HEK293T (cell line): Measurements from ENCODE around the gene CST3.

ENCODE experiments used
- ARNT ChIP-seq: fragments of 450-650 bp; IDR thresholded peaks from 2 replicates; pipeline ENCODE4 v1.6.1; 2017; ENCODE audit warnings: mild to moderate bottlenecking
- BHLHE40 ChIP-seq: fragments of 450-650 bp; IDR thresholded peaks from 2 replicates; pipeline ENCODE4 v1.6.1; 2016; ENCODE audit warnings: mild to moderate bottlenecking, moderate library complexity, borderline replicate concordance
- CTBP1 ChIP-seq: fragments of 450-650 bp; IDR thresholded peaks from 2 replicates; pipeline ENCODE4 v1.6.1; 2016; ENCODE audit warnings: borderline replicate concordance
- ELF4 ChIP-seq: fragments of 450-650 bp; IDR thresholded peaks from 2 replicates; pipeline ENCODE4 v1.6.1; 2017; ENCODE audit warnings: antibody characterized with exemption
- FOXA1 ChIP-seq: fragments of 450-650 bp; IDR thresholded peaks from 2 replicates; pipeline ENCODE4 v1.6.1; 2016; ENCODE audit warnings: mild to moderate bottlenecking
- FOXK2 ChIP-seq: fragments of 450-650 bp; IDR thresholded peaks from 2 replicates; pipeline ENCODE4 v1.6.1; 2016; ENCODE audit warnings: mild to moderate bottlenecking
- FOXM1 ChIP-seq: fragments of 450-650 bp; IDR thresholded peaks from 2 replicates; pipeline ENCODE4 v1.6.1; 2017; ENCODE audit warnings: mild to moderate bottlenecking, borderline replicate concordance
- L3MBTL2 ChIP-seq: fragments of 450-650 bp; conservative IDR thresholded peaks from 2 replicates; pipeline ENCODE4 v1.6.1; 2016; ENCODE audit warnings: mild to moderate bottlenecking
- NFRKB ChIP-seq: fragments of 450-650 bp; IDR thresholded peaks from 2 replicates; pipeline ENCODE4 v1.6.1; 2016; ENCODE audit warnings: mild to moderate bottlenecking, moderate library complexity
- SP1 ChIP-seq: fragments of 450-650 bp; IDR thresholded peaks from 2 replicates; pipeline ENCODE4 v1.6.1; 2017
- SUZ12 ChIP-seq: fragments of 450-650 bp; IDR thresholded peaks from 2 replicates; pipeline ENCODE4 v1.6.1; 2016; ENCODE audit warnings: mild to moderate bottlenecking
- TARDBP ChIP-seq: fragments of 450-650 bp; IDR thresholded peaks from 2 replicates; pipeline ENCODE4 v1.6.1; 2016
- ZNF384 ChIP-seq: fragments of 450-650 bp; IDR thresholded peaks from 2 replicates; pipeline ENCODE4 v1.6.1; 2016
- TF ChIP-seq, protein P1 (sequence below): fragments of 450-650 bp; IDR thresholded peaks from 2 replicates; pipeline ENCODE4 v1.6.1; 2016

DNA sequence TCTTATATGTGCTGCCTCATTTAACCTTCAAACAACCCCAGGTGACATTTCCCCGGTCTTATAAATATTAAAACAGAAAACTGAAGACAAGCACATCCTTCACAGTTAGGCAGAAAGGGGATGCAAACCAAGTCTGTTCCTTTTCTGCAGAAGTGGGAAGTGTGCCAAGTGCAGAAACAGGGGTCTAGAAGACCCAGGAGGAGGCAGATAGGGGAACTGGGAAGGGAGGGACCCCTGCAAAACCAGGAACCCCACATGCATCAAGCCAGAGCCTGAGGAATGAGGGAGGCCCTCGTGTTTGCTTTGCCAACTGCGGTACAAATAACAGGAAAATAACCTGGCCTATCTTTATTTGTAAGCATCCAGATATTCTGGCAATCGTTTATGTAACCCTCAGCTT, 17.0 kb upstream of the CST3 start:
- TF ChIP-seq ZNF384 (no peak), SP1 (no peak), BHLHE40 (no peak), NFRKB (no peak), FOXM1 (no peak), SUZ12 (no peak), FOXK2 (no peak), TARDBP (no peak), ELF4 (no peak), CTBP1 (no peak), ARNT (no peak), FOXA1 (no peak), L3MBTL2 (no peak)
- TF ChIP-seq, protein P1, sequence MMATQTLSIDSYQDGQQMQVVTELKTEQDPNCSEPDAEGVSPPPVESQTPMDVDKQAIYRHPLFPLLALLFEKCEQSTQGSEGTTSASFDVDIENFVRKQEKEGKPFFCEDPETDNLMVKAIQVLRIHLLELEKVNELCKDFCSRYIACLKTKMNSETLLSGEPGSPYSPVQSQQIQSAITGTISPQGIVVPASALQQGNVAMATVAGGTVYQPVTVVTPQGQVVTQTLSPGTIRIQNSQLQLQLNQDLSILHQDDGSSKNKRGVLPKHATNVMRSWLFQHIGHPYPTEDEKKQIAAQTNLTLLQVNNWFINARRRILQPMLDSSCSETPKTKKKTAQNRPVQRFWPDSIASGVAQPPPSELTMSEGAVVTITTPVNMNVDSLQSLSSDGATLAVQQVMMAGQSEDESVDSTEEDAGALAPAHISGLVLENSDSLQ = no peak
